ENCODE data around the gene SYT2.
A peak's percentile ranks its signal among the peaks of the same experiment; 100 is the strongest.

DNA sequence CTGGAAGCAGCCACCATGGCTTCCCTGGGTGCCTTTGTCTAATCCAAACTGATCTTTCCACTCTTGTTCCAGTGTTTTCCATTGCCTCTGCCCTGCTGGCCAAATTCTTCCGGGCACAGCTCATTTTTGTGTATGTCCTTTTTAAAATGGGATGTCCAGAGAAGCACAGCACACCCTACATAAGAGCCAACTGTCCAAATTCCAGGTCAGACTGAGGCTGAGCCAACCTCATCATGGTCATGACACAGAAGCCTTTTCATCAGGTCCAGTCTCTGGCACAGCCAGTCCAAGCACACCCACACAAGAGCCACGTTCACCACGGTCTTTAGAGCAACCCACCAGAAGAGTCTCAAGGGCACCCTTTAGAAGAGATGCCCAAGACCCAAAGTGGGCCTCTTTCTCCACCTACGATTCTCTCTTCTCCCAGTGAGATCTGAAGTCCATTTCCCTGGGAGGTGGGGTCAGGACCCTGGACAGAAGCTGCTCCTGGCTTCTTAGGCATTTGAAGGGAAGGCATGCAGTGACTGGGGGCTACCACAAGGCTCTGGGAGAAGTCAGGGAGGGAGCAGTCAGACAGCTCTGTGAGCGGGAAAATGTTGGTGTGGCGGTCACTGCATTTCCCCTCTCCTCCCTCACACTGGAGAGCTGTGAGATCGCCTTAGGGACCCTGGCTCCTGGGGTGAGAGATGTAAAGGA is 53.2 kb downstream of the SYT2 start:
- TF ChIP-seq, protein P1, sequence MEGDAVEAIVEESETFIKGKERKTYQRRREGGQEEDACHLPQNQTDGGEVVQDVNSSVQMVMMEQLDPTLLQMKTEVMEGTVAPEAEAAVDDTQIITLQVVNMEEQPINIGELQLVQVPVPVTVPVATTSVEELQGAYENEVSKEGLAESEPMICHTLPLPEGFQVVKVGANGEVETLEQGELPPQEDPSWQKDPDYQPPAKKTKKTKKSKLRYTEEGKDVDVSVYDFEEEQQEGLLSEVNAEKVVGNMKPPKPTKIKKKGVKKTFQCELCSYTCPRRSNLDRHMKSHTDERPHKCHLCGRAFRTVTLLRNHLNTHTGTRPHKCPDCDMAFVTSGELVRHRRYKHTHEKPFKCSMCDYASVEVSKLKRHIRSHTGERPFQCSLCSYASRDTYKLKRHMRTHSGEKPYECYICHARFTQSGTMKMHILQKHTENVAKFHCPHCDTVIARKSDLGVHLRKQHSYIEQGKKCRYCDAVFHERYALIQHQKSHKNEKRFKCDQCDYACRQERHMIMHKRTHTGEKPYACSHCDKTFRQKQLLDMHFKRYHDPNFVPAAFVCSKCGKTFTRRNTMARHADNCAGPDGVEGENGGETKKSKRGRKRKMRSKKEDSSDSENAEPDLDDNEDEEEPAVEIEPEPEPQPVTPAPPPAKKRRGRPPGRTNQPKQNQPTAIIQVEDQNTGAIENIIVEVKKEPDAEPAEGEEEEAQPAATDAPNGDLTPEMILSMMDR (IDR thresholded peaks at IDR 0.05) = no peak
- TF ChIP-seq CREM (CRISPR knock-in tag; IDR thresholded peaks at IDR 0.05) (no peak), FOXJ3 (CRISPR knock-in tag; IDR thresholded peaks at IDR 0.05; ENCODE audit: borderline replicate concordance) (no peak), NR1H2 (CRISPR knock-in tag; IDR thresholded peaks at IDR 0.05) (no peak), ZNF232 (CRISPR knock-in tag; IDR thresholded peaks at IDR 0.05) (no peak)
- TF ChIP-seq, protein P2, sequence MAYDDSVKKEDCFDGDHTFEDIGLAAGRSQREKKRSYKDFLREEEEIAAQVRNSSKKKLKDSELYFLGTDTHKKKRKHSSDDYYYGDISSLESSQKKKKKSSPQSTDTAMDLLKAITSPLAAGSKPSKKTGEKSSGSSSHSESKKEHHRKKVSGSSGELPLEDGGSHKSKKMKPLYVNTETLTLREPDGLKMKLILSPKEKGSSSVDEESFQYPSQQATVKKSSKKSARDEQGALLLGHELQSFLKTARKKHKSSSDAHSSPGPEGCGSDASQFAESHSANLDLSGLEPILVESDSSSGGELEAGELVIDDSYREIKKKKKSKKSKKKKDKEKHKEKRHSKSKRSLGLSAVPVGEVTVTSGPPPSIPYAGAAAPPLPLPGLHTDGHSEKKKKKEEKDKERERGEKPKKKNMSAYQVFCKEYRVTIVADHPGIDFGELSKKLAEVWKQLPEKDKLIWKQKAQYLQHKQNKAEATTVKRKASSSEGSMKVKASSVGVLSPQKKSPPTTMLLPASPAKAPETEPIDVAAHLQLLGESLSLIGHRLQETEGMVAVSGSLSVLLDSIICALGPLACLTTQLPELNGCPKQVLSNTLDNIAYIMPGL (CRISPR knock-in tag; IDR thresholded peaks at IDR 0.05) = no peak
- TF ChIP-seq, protein P3, sequence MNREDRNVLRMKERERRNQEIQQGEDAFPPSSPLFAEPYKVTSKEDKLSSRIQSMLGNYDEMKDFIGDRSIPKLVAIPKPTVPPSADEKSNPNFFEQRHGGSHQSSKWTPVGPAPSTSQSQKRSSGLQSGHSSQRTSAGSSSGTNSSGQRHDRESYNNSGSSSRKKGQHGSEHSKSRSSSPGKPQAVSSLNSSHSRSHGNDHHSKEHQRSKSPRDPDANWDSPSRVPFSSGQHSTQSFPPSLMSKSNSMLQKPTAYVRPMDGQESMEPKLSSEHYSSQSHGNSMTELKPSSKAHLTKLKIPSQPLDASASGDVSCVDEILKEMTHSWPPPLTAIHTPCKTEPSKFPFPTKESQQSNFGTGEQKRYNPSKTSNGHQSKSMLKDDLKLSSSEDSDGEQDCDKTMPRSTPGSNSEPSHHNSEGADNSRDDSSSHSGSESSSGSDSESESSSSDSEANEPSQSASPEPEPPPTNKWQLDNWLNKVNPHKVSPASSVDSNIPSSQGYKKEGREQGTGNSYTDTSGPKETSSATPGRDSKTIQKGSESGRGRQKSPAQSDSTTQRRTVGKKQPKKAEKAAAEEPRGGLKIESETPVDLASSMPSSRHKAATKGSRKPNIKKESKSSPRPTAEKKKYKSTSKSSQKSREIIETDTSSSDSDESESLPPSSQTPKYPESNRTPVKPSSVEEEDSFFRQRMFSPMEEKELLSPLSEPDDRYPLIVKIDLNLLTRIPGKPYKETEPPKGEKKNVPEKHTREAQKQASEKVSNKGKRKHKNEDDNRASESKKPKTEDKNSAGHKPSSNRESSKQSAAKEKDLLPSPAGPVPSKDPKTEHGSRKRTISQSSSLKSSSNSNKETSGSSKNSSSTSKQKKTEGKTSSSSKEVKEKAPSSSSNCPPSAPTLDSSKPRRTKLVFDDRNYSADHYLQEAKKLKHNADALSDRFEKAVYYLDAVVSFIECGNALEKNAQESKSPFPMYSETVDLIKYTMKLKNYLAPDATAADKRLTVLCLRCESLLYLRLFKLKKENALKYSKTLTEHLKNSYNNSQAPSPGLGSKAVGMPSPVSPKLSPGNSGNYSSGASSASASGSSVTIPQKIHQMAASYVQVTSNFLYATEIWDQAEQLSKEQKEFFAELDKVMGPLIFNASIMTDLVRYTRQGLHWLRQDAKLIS (CRISPR knock-in tag; IDR thresholded peaks at IDR 0.05; ENCODE audit: borderline replicate concordance) = no peak
- TF ChIP-seq, protein P4, sequence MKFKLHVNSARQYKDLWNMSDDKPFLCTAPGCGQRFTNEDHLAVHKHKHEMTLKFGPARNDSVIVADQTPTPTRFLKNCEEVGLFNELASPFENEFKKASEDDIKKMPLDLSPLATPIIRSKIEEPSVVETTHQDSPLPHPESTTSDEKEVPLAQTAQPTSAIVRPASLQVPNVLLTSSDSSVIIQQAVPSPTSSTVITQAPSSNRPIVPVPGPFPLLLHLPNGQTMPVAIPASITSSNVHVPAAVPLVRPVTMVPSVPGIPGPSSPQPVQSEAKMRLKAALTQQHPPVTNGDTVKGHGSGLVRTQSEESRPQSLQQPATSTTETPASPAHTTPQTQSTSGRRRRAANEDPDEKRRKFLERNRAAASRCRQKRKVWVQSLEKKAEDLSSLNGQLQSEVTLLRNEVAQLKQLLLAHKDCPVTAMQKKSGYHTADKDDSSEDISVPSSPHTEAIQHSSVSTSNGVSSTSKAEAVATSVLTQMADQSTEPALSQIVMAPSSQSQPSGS (CRISPR knock-in tag; IDR thresholded peaks at IDR 0.05; ENCODE audit: borderline replicate concordance, low read depth) = no peak
- TF ChIP-seq, protein P5, sequence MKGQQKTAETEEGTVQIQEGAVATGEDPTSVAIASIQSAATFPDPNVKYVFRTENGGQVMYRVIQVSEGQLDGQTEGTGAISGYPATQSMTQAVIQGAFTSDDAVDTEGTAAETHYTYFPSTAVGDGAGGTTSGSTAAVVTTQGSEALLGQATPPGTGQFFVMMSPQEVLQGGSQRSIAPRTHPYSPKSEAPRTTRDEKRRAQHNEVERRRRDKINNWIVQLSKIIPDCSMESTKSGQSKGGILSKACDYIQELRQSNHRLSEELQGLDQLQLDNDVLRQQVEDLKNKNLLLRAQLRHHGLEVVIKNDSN (CRISPR knock-in tag; IDR thresholded peaks at IDR 0.05) = peak; percentile 62; the same call in 1 of the 2 replicates
- TF ChIP-seq, protein P6, sequence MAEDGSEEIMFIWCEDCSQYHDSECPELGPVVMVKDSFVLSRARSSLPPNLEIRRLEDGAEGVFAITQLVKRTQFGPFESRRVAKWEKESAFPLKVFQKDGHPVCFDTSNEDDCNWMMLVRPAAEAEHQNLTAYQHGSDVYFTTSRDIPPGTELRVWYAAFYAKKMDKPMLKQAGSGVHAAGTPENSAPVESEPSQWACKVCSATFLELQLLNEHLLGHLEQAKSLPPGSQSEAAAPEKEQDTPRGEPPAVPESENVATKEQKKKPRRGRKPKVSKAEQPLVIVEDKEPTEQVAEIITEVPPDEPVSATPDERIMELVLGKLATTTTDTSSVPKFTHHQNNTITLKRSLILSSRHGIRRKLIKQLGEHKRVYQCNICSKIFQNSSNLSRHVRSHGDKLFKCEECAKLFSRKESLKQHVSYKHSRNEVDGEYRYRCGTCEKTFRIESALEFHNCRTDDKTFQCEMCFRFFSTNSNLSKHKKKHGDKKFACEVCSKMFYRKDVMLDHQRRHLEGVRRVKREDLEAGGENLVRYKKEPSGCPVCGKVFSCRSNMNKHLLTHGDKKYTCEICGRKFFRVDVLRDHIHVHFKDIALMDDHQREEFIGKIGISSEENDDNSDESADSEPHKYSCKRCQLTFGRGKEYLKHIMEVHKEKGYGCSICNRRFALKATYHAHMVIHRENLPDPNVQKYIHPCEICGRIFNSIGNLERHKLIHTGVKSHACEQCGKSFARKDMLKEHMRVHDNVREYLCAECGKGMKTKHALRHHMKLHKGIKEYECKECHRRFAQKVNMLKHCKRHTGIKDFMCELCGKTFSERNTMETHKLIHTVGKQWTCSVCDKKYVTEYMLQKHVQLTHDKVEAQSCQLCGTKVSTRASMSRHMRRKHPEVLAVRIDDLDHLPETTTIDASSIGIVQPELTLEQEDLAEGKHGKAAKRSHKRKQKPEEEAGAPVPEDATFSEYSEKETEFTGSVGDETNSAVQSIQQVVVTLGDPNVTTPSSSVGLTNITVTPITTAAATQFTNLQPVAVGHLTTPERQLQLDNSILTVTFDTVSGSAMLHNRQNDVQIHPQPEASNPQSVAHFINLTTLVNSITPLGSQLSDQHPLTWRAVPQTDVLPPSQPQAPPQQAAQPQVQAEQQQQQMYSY (CRISPR knock-in tag; IDR thresholded peaks at IDR 0.05) = no peak

Data from WTC11 (cell line).